ENCODE results near the gene SLC12A7.

GRCh38 chr5:1062761-1063568 lies 48.9 kb downstream of the SLC12A7 start:
- TF ChIP-seq, protein P1, sequence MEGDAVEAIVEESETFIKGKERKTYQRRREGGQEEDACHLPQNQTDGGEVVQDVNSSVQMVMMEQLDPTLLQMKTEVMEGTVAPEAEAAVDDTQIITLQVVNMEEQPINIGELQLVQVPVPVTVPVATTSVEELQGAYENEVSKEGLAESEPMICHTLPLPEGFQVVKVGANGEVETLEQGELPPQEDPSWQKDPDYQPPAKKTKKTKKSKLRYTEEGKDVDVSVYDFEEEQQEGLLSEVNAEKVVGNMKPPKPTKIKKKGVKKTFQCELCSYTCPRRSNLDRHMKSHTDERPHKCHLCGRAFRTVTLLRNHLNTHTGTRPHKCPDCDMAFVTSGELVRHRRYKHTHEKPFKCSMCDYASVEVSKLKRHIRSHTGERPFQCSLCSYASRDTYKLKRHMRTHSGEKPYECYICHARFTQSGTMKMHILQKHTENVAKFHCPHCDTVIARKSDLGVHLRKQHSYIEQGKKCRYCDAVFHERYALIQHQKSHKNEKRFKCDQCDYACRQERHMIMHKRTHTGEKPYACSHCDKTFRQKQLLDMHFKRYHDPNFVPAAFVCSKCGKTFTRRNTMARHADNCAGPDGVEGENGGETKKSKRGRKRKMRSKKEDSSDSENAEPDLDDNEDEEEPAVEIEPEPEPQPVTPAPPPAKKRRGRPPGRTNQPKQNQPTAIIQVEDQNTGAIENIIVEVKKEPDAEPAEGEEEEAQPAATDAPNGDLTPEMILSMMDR (IDR thresholded peaks at IDR 0.05) = no peak
- TF ChIP-seq POLR2AphosphoS5 (IDR thresholded peaks at IDR 0.05) = no peak
